ENCODE results near the gene PRDM10.

Gene PRDM10

DNA sequence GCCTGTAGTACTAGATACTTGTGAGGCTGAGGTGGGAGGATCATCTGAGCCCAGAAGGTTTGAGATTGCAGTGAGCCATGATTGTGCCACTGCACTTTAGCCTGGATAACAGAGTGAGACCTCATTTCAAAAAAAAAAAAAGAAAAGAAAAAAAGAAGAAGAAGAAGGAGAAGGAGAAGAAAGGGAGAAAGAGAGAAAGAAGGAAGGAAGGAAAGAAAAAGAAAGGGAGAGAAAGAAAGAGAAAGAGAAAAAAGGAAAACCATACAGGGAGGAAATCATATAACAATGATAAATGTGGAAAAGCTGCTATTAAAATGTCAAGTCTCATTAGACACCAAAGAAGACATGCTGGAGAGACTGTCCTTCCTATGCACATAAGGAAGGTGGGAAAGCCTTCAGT lies 5.7 kb upstream of the PRDM10 start:
- no peak for DNase-seq

DNA sequence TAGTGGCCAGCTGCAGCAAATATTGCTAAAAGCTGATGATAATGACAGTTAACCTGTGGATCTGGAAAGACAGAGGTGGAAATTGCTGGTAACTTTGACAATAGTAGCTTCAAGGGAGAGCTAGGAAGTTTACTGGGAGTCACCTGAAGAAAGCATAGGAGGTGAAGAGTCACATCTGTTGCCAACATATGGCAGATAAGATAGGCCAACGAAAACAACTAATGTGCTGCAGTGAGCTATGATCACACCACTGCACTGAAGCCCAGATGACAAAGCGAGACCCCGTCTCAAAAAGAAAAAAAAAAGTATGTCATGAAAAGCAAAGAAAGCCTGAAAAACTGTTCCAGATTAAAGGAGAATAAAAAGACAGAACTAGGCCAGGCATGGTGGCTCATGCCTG lies 4.3 kb upstream of the PRDM10 start:
- DNase-seq = peak; percentile 25

DNA sequence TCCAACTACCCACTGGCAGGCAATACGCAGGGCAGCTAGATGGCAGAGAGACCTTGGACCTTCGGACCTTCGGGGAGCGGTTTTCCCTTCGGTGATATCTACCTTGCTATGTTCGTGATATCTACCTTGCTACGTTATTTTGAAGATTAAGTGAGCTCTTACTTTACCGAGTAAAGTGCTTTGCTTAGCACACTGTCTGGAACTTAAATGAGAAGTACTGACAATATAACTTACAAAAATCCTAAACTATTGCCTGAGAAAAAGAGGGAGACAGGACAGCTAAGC lies 1.0 kb upstream of the PRDM10 start:
- DNase-seq = no peak

DNA sequence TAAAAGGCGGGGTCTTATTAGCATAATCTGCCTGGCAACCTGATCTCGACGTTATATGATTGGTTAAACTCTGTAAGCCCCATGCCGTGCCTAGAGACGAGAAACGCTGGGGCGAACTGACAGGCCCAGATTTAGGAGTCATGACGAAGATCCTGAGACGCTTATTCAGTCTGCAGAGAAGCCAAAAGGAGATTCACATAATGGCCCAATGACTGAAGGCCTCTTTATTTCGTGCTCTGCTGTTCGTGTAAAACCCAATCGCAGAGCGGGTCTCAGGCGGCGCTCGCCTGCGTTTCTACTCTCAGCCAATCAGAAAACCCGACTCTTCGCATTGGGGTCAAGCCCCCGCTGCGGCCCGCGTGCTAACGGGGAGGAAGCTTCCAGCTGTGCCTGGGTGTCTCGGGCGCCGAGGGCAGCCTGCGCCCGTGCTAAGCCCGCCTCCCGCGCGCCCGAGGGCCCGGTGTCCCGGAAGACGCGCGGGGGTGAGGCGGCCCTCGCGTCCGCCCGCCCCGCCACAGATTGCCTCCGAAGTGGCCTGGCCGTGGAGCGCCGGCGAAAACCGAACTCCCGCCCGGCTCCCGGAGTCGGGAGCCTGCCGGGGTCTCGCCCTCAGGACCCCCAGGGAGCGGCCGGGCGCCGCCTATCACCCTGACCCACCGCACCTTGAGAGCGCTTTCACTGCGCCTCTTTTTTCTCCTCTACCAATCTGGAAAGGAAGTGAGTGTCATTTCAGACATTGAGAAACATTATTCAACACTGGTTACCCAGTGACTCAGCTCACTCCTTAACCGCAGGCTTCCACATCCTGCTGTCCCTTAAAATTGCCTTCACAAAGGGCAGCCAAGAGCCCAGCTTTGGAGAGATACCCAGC lies 446 bp upstream of the PRDM10 start:
- peak; percentile 98 for DNase-seq

DNA sequence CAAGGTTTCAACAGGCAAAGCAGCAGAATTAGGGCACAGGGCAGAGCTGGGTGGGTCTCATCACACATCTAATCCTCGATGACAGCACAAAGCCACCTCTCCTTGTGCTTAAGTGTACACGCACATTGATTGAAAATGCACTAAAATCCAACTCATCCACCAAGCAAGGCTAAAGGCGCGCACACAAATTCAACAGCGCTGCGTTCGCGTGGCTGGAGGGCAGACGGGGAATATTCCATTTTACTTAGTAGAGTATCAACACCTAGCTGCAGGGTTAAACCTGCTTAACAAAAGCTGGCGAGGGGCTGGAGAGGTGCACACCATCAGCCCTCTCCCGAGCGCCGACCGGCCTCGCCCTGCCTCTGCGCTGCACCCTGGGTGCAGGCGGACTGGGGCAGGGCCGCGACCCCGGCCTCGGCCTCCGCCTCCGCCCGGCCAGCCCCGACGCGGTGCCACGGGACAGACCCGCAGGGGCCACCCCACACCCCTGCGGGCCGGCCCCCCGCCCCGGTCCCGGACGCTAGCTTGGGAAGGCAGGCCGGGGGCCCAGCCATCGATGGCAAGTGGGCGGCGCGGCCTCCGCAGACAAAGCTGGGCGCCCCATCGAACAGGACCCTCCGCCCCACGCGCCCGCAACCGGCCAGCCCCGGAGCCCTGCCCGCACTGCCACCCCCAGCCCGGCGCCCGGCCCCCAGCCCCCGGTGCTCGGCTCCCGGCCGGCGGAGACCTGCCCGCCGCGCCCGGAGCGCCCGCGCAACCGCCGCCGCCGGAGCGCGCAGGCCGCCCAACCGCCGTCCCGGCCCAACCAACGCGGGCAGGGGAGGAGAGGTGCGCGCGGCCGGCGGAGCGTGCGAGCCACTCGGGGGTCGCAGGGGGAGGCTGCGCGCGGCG lies 929 bp downstream of the PRDM10 start:
- DNase-seq = peak; percentile 60

DNA sequence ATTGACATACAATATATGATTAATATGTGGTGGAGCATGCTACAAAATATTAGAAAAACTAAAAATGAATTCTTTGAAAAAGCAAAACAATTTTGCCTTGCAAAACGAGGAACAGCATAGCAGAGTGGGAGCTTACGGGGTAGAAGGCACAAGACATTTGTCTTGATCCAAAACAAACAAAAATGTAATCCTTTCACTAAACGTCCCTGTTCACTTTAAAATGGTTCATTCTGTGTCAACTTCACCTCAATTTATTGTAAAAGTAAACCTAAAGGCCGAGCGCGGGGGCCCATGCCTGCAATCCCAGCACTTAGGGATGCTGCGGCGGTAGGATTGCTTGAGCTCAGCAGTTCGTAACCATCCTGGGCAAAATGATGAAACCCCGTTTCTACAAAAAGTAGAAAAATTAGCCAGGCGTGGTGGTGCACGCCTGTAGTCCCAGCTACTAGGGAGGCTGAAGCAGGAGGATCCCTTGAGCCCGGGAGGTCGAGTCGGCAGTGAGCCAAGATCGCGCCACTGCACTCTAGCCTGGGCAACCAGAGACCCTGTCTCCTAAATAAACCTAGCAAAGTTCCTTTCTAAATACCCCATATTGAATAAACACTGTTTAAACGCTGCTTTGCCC lies 2.0 kb downstream of the PRDM10 start:
- DNase-seq = no peak

DNA sequence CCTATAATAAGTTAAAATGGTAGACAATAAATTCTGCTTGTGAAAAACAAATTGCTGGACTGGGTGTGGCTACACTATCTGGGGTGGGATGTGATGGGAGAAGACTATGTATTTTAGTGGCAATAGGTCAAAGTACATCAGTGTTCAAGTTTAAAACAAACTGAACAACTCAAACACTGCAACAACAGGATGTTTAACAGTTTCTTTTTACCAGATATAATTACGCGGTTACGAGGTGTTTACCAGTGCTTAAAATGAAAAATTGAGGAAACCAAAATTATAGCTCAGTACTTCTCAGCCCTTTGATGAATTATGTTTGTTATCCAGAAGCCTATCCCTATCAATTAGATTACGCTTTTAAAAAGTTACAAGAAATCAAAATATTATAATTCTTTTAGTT lies 3.2 kb downstream of the PRDM10 start:
- peak; percentile 11 for DNase-seq

DNA sequence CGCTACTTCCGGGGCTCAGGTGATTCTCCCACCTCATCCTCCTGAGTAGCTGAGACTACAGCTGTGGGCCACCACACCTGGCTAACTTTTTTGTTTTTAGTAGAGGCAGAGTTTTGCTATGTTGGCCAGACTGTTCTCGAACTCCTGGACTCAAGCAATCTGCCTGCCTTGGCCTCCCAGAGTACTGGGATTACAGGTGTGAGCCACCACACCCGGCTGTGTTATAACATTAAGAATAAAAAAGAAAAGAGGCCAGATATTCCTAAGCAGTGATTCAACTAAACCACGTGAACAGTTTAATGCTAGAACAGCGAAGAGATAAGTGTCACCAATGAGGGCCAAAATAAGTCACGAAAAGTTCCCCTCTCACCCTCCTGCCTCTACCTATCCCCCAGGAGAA lies 3.7 kb downstream of the PRDM10 start:
- DNase-seq = no peak

DNA sequence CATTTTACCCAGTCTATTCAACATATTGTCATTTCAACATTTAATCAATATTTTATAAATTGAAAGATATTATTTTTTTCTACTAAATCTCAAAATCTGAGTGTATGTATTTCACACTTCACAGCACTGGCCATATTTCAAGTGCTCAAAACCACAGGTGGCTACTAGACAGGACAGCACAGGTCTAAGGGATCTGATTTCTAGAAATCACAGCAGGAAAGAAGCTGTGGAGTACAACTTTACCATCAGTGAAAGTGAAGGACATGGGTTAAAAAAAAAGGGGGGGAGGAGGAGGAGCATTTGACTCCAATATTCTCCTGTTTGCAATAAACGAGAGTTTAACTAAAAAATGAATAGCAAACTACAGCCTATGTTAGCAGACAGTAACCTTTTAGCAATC lies 4.5 kb downstream of the PRDM10 start:
- DNase-seq = no peak

DNA sequence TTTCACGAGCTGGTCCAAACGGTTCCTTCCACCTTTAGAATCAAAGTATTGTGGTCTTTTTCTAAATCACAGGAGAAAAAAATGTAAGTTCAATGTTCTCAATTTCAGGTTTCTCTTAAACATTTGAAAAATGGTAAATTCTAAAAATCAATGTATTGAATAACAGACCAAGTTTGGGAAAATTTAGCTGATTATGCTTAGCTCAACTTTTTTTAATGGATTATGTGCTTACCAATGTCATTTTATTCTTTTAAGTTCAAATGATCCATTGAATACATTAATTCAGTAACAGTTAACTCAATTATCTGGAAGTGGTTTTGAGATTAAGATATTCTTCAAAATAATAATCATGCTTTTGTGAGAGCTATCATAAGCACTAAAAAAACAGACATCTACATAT lies 5.1 kb downstream of the PRDM10 start:
- DNase-seq = no peak

DNA sequence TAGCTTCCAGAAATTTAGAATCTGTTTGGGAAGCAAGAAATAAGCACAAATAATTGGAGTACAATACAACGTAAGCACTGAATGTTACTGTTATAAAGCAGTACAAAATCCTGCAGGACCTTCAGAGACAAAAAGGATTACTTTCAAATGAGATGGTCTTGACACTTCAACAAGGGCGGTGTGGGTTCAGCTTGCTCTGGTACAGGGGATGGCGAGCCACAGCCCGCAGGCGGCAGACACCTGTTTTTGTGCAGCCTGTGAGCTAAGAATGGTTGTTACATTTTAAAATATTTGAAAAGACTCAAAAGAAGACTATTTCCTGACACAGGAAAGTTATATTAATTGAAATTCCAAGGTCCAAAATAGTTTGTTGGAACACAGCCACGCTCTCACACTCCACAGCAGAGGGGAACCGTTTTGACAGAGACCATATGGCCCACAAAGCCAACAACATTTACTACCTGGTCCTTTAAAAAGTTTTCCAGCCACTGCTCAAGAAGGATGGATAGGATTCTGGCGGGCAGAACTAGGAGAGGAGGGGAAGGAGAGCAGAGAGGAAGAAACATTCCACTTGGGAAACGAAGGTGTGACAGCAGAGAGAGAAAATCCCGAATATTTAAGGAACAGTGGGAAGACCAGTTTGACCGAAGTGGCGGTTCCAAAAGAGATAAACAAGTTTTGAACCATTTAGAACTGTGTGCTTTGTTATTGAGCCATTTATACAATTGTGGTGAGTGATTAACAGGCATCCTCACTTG lies 6.3 kb downstream of the PRDM10 start:
- DNase-seq = no peak

DNA sequence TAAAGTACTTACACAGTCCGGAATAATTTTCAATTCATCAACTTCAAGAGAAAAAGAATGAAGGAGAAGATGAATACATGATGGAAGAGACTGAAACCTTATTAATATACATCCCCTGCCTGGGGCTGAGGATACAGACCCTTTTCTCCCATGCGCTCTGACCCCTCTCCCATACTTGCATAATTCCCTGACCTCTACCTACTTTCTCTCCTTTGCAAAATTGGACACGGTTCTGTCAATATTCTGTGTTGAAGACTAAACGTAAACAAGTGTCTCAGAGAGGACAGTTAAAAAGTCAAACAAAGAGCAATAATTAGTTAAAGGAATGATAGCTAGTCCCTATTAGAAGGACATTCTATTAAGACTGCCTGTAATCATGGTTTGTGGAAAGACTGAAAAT lies 7.5 kb downstream of the PRDM10 start:
- no peak for DNase-seq

DNA sequence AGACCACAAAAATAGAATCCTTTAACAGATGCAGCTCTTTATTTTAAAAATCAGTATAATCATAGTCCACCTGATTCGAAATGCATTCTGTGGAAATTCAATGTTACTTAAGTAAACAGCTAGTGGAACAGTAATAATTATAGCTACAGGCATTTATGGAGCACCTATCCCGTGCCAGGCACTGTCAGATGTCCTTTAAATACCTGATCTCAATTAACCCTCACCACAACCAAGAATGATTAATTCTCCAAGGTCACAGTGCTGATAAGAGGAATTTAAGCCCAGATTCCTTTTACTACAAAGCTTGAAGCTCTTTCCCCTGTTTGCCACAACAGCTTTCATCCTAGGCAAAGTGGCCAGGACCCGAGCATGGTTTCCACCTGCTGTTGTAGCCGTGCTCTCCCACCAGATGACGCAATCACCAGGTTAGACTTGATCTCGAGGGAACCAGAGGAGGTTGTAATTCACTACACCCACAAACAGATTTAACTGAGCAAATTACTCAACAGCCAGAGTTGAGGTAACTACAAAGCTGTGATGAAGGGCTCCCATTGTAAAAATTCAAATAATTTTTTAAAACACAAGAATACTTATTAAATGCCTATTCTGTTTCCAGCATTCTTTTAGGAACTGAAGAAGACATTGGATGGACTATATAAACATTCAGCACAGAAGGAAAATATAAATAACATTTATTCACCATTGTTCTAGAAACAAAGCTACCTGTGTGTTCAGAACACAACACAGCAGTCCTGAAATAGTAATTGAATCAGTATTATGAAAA lies 10.3 kb downstream of the PRDM10 start:
- peak; percentile 81 for DNase-seq

DNA sequence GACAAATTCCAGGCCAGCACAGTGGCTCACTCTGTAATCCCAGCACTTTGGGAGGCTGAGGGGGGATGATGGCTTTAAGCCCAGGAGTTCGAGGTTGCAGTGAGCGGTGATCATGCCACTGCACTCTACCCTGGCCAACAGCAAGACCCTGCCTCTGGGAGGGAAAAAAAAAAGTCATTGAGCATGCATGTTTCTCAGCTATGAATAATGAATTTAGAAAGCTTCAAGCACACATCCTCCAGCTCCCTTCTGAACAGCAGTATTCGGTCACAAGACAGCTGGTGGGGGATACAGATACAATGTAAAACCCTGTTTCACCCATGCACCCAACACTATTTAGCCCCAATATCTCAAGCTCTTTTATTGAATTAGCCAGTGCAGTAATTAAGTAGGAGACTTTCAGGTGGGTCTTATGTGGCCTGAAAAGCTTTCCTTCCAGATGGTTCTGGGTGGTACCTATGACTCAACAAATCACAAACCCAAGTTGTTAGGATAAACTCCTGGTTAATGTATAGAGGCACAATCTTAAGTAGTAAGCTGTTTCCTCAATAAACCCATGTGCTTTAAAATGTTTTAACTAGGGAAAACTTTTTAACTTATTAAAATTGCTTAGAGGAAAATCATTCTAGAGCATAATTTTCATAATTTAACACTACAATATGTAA lies 13.4 kb downstream of the PRDM10 start:
- no peak for DNase-seq

DNA sequence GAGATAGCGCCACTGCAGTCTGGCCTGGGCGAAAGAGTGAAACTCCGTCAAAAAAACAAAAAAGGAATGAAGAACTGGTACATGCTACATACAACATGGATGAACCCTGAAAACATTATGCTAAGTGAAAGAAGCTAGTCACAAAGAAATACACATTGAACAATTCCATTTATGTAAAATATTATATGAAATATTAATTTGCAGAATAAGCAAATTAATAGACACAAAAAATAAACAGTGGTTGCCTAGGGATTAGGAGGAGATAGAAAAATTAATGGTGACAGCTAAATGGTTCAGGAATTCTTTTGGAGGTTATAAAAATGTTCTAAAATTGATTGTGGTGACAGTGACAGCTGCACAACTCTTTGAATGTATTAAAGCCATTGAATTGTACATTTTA lies 14.7 kb downstream of the PRDM10 start:
- no peak for DNase-seq

DNA sequence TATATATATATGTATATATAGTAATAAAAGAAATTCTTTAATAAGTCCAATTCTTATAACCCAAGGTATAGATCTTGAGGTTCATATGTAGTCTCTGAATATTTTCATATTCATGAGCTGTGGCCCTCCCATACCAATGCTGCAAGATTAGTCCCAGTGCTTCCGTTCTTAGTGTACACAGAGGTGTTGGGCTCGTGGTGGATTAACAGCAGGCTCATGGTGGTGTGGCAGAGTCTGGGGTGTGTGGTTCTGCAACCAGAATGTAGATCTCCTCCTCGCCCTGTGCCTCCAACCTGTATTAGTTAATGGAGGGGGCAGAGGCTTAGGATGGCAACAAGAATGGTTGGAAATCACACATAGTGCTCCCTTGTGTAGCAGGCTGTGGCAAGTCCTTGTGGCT lies 16.8 kb downstream of the PRDM10 start:
- DNase-seq = no peak

DNA sequence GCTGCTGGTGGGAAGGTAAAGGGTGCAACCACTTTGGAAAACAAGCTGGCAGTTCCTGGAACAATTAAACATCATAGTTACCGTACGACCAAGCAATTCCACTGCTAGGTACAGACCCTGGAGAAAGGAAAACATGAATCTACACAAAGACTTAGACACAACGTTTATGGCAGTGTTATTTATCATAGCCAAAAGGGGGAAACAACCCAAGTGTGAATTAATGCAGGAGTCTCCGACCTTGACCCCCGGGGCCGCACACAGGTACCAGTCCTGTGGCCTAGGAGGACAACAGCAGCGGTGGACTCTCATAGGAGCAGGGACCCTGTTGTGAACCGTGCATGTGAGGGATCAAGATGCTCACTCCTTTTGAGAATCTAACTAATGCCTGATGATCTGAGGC lies 22.5 kb downstream of the PRDM10 start:
- no peak for DNase-seq

DNA sequence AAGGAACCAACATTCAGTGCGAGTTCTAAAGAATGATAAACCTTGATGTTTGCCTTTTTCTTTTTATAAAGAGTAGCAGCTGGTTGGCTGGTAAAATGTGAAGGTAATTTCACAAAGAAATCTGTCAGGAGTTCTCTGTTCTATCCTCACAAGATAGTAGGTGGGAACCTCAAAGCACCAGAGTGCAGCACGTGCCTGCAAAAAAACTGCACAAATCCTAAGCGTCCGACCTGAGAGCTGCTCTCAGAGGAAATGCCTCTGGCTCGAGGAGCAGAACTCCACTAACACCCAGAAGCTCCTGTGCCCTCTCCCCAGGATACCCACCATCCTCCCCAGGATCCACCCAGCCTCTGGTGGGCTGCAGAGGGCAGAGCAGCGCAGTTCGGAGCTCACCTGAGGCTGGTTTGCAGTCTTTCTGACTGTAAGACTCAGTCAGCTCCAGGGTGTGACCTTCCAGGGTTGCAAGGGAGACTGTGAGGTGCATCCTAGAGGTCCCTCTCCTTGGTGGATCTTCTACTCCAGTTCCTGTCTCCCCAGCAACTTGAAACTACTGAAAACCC lies 23.5 kb downstream of the PRDM10 start:
- no peak for DNase-seq

DNA sequence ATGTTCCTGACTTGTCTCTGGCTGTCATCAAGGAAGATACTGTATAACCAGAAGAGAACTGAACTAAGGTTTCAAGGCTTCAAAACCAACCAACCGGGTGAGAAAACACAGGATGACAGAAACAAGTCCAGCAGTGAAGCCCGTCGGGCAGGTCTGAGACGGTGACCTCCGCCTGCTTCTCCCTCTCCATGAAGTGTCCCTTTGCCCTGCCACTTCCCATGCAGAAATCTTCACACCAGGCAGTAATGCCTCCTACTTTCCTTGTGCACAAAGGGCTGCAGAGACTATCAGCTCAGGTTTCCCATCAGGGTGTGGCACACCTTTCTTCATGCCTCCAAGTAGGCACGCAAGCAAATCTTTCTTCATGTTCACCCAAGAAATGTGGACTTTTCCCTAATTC lies 24.2 kb downstream of the PRDM10 start:
- no peak for DNase-seq

DNA sequence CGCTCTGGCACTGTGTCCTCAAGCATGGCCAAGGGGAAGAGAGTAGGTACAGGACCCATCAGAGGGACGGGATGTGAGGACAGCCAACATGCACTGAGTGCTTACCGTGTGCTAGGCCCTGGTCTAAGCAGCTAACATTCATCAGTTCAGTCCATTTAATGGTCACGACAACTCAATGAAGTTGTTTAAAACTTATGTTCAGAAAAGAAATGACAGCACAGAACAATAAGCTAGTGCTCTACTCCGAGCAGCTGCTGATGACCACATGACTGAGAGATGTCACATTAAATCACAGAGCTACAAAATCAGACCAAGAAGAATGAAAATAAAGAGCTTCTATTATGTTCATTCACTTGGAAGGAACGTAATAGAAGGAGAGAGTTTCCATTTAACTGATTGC lies 26.3 kb downstream of the PRDM10 start:
- DNase-seq = no peak

DNA sequence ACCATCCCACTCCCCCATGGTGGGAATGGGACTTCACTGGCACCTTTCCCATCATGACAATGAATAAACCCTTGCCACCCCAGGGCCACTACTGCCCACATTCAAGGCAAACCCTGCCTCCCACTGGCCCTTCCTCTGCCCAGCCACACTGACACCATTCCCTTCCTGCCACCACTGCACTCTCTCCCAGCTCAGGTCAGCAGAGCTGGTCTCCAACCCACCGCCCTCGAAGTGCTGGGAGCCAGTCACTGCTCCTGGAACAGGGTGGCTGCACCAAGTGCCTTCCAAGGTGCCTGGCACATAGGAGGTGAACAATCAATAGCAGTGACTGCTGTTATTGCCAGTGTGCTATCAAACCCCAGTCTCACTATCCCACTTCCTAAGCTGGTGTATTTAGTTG lies 27.1 kb downstream of the PRDM10 start:
- no peak for DNase-seq
